COLO668 (cell line): Measurements from ENCODE around the gene TLL2.
A peak's percentile ranks its signal among the peaks of the same experiment; 100 is the strongest.

Experiments
- DNase-seq: peaks from one replicate; lab custom pipeline; 2025; ENCODE audit not compliant: unreplicated experiment; lab: John Stamatoyannopoulos, UW

Gene TLL2

DNA sequence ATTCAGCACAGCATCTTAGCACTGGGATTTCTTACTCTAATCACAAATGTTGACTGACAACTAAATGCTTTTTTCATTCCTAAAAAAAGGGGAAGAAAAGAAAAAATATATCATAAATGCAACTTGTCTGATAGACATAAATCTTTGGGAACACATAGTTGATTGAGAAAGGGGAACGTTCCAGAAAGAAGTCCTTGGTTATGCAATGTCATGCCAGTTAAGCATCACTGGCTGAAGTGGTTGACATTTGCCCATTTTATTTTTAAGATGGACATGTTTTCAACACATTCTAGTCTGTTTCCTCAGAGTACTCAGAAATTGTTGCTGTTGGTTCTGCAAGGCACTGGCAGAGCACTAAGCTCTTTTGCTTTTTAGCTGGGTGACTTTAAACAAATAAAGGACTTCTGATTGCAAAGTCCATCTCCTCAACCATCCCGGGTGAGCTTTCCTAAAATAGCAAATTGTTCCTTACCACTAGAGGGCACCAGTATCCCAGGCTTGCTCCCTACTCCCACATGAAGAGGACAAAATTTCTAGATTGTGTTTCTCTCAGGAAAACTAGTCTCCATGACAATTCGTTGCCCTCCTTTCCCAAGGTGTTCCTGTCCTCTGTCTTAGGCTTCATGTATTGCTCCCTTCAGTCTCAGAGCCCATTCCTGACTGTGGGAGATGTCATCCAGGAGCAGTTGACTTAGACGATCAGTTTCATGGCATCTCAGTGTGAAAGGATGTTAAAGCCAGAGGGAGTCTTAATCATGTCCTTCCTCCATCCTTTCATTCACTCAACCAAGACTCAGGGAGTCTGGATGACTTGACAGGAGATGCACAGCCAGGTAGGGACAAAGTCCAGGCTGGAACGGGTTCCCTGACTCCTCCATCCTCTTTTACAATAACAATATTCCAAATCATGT lies 178.9 kb downstream of the TLL2 start:
- DNase-seq = peak; percentile 4

DNA sequence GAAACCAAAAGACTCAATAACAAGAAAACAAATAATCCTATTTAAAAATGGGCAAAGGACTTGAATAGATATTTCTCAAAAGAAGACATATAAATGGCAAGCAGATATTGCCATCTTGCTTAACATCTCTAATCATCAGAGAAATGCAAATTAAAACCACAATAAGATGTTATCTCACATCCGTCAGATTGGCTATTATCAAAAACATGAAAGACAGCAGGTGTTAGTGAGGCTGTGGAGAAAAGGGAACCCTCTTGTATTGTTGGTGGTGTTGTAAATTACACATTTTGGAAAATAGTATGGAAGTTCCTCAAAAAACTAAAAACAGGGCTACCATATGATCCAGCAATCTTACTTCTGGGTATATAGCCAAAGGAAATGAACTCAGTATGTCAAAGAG lies 180.6 kb downstream of the TLL2 start:
- no peak for DNase-seq

DNA sequence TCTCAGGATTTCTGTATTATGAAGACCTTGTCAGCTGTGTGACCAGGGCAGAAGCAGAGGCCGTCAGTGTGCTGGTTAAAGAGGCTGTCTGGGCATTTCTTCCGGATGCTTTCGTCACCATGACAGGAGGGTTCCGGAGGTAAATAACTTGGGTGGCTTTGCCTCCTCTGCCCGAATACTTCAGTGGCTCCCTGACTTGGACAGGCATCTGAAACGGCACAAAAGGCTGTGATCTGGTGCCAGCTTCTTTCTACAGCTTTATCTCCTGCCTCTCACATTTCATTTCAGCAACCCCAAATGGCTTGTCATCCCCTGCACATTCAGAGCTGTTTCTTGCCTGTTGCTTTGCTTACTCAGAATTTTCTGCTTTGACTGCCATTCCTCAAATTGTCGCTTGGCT lies 186.3 kb downstream of the TLL2 start:
- DNase-seq = no peak

GRCh38 chr10:96325719-96326373 lies 187.9 kb downstream of the TLL2 start:
- no peak for DNase-seq

GRCh38 chr10:96324447-96324846 lies 189.3 kb downstream of the TLL2 start:
- DNase-seq = no peak

- DNase-seq = no peak
These were observed 191.5 kb downstream of the TLL2 start for GRCh38 chr10:96322275-96322674.

DNA sequence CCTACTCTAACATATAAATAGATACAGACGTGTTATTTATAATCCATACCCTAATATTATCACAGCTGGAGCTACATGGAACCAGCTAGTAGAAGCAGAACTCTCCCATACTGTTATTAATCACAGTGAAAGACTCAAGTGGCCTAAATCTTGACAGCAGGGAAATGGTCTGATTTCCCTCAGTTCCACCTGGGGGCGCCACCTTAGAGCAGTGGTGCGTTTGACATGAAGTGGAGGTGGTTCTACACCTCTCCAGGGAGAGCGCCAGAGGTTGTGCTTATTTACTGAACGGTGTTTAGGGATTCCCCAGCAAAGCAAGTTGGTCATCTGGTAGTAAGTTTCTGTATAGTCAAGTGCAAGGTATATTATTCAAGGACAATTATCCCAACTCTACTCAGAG lies 191.9 kb downstream of the TLL2 start:
- no peak for DNase-seq

- no peak for DNase-seq
These were observed 193.8 kb downstream of the TLL2 start for GRCh38 chr10:96319754-96320474.

DNA sequence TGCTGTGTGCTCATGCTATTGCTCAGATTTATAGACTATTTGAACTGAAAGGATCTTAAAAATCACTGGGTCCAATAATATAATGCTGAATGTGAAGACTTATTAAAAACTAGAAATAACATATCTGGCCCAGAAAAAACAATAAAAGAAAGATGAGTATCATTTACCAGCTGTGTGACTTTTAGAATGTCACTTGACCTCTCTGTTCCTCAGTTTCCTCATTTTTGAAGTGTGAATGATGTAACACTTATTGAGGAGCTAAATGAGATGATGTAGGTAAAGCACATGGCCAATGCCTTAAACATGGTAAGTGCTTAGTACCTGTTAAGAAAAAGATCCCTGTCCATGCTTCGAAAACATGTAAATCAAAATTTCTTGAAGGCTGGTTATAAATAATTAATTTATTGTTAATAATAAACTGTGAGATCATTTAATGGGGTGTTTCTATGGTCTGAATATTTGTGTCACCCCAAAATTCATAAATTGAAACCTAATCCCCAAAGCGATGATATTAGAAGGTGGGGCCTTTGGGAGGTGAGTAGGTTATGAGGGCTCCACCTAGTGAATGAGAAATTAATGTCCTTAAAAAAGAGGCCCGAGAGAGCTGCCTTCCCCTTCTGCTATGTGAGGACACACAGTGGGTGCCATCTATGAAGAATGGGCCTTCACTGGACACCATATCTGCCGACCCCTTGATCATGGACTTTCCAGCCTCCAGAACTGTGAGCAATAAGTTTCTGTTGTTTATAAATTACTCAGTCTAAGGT lies 196.5 kb downstream of the TLL2 start:
- DNase-seq = no peak
